SK-N-SH treated with all-trans-retinoic acid at 6 μM for 48 hours (cell line): ENCODE results near the gene SNAPC2.

Experiments used
- ATAC-seq: fragments of 200-7000 bp; cut with Tn5 transposase; 3 replicates; pipeline ENCODE4 v1.9.1; 2020; ENCODE audit warnings: mild to moderate bottlenecking, moderate library complexity
- ARNTL ChIP-seq: fragments of 450-650 bp; formaldehyde crosslinking; IDR thresholded peaks from 2 replicates; pipeline ENCODE4 v1.5.0; 2020; ENCODE audit warnings: low read depth, mild to moderate bottlenecking, moderate library complexity, borderline replicate concordance
- BACH2 ChIP-seq: fragments of 250-450 bp; sonication (Bioruptor Pico); IDR thresholded peaks from 2 replicates; pipeline ENCODE4 v1.9.0; 2021; ENCODE audit warnings: mild to moderate bottlenecking, borderline replicate concordance
- CREB5 ChIP-seq: fragments of 250-450 bp; sonication (Bioruptor Pico); IDR thresholded peaks from 2 replicates; pipeline ENCODE4 v1.5.1; 2020; ENCODE audit warnings: low read depth, mild to moderate bottlenecking, moderate library complexity
- CSDC2 ChIP-seq: fragments of 250-450 bp; sonication (Bioruptor Pico); IDR thresholded peaks from 2 replicates; pipeline ENCODE4 v1.5.0; 2020; ENCODE audit warnings: mild to moderate bottlenecking, moderate library complexity
- ESRRG ChIP-seq: fragments of 250-450 bp; sonication (Bioruptor Pico); IDR thresholded peaks from 2 replicates; pipeline ENCODE4 v1.6.1; 2021; ENCODE audit warnings: mild to moderate bottlenecking
- GLIS3 ChIP-seq: fragments of 250-450 bp; sonication (Bioruptor Pico); IDR thresholded peaks from 2 replicates; pipeline ENCODE4 v1.5.0; 2020; ENCODE audit warnings: mild to moderate bottlenecking, moderate library complexity
- ISL1 ChIP-seq: fragments of 250-450 bp; sonication (Bioruptor Pico); IDR thresholded peaks from 2 replicates; pipeline ENCODE4 v2.1.2; 2022; ENCODE audit warnings: mild to moderate bottlenecking, moderate library complexity
- OSR1 ChIP-seq: fragments of 250-450 bp; sonication (Bioruptor Pico); IDR thresholded peaks from 2 replicates; pipeline ENCODE4 v1.8.0; 2022; ENCODE audit warnings: moderate library complexity, mild to moderate bottlenecking, inconsistent platforms
- POU6F1 ChIP-seq: fragments of 250-450 bp; sonication (Bioruptor Pico); IDR thresholded peaks from 2 replicates; pipeline ENCODE4 v1.8.0; 2021; ENCODE audit warnings: low read depth, mild to moderate bottlenecking, moderate library complexity, borderline replicate concordance
- PPARA ChIP-seq: fragments of 250-450 bp; sonication (Bioruptor Pico); IDR thresholded peaks from 2 replicates; pipeline ENCODE4 v1.5.0; 2020; ENCODE audit warnings: mild to moderate bottlenecking, borderline replicate concordance
- RARB ChIP-seq: fragments of 250-450 bp; sonication (Bioruptor Pico); IDR thresholded peaks from 2 replicates; pipeline ENCODE4 v1.8.0; 2021; ENCODE audit warnings: mild to moderate bottlenecking, moderate library complexity
- TCF4 ChIP-seq: fragments of 250-450 bp; sonication (Bioruptor Pico); IDR thresholded peaks from 2 replicates; pipeline ENCODE4 v1.8.0; 2021; ENCODE audit warnings: mild to moderate bottlenecking, moderate library complexity, borderline replicate concordance
- TOX ChIP-seq: fragments of 250-450 bp; sonication (Bioruptor Pico); IDR thresholded peaks from 2 replicates; pipeline ENCODE4 v1.8.0; 2021; ENCODE audit warnings: mild to moderate bottlenecking, moderate library complexity, borderline replicate concordance
- TSHZ2 ChIP-seq: fragments of 250-450 bp; sonication (Bioruptor Pico); IDR thresholded peaks from 2 replicates; pipeline ENCODE4 v1.5.0; 2020; ENCODE audit warnings: mild to moderate bottlenecking, moderate library complexity
- ZC3H10 ChIP-seq: fragments of 250-450 bp; sonication (Bioruptor Pico); IDR thresholded peaks from 2 replicates; pipeline ENCODE4 v1.5.1; 2021; ENCODE audit warnings: mild to moderate bottlenecking, moderate library complexity
- ZFP3 ChIP-seq: fragments of 250-450 bp; sonication (Bioruptor Pico); IDR thresholded peaks from 2 replicates; pipeline ENCODE4 v1.5.0; 2020; ENCODE audit warnings: mild to moderate bottlenecking, moderate library complexity
- ZFP30 ChIP-seq: fragments of 450-650 bp; formaldehyde crosslinking; IDR thresholded peaks from 2 replicates; pipeline ENCODE4 v1.5.0; 2022; ENCODE audit warnings: mild to moderate bottlenecking, moderate library complexity
- ZNF70 ChIP-seq: fragments of 450-650 bp; formaldehyde crosslinking; IDR thresholded peaks from 2 replicates; pipeline ENCODE4 v1.5.0; 2020; ENCODE audit warnings: mild to moderate bottlenecking, moderate library complexity
- ZNF8 ChIP-seq: fragments of 450-650 bp; formaldehyde crosslinking; IDR thresholded peaks from 2 replicates; pipeline ENCODE4 v1.5.0; 2020; ENCODE audit warnings: mild to moderate bottlenecking, moderate library complexity
- TF ChIP-seq, protein P1 (sequence below): fragments of 250-450 bp; sonication (Bioruptor Pico); IDR thresholded peaks from 2 replicates; pipeline ENCODE4 v1.5.1; 2021; ENCODE audit warnings: mild to moderate bottlenecking, moderate library complexity
- TF ChIP-seq, protein P2 (sequence below): fragments of 250-450 bp; sonication (Bioruptor Pico); IDR thresholded peaks from 2 replicates; pipeline ENCODE4 v1.8.0; 2020; ENCODE audit warnings: mild to moderate bottlenecking, moderate library complexity, borderline replicate concordance

Gene SNAPC2

DNA sequence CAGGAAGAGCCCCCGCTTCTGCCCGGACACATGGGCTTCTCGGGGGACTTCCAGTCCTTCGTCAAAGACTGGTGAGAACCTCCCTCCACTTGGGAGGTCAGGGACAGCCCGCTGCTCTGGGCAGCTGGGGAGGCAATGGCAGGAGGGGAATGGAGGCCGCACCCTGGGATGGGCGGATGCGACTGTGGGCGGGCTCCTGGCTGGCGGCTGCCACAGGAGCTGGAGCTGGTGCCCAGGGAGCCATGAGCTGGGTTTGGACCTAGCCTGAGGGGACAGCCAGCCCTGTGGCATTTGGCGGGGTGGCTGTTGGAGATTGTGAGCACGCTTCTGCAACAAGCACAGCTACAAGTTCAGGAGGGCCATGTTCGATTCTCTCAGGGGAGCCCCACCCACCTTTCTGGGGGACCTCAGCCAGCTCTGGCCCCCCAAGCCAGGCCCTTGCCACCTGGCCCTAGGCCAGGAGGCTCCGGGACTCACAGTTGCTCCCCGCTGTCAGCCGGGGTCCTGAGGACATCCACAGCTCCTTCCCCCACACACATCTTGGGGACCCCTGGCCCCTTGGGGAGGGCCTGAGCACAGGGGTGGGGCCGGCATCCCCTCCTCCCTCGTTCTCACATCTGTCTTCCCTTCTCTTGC is 8.5 kb upstream of the SNAPC2 start:
- ATAC-seq, result no peak
- no peak for TF ChIP-seq ISL1 (CRISPR knock-in tag)
- no peak for TF ChIP-seq OSR1

DNA sequence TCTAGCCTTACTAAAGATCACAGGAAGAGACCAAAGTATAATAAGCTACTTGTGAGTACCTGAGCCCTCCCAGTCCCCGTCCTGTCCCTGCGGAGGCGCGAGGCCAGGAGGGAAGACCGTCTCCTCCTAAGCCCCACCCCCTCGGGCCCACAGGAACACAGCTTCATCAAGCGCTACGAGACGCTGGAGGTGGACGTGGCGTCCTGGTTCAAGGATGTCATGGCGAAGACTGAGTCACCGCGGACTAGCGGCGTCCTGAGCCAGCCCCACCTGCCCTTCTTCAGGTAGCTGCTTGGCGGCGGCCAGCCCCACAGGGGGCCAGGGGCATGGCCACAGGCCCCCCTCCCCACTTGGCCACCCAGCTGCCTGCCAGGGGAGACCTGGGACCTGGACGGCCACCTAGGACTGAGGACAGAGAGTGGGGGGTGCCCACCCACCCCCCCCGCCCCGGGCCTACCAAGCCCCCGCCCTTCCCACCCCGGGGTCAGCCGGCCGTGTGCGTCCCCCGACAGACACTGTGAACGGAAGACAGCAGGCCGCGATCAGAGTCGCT is 7.9 kb upstream of the SNAPC2 start:
- no peak for ATAC-seq
- TF ChIP-seq ESRRG (CRISPR knock-in tag) (no peak), TCF4 (CRISPR knock-in tag) (no peak), CREB5 (CRISPR knock-in tag) (no peak), ZFP3 (CRISPR knock-in tag) (no peak), POU6F1 (no peak), ARNTL (CRISPR knock-in tag) (no peak), OSR1 (no peak), ZC3H10 (no peak), RARB (CRISPR knock-in tag) (no peak), PPARA (CRISPR knock-in tag) (no peak), CSDC2 (CRISPR knock-in tag) (no peak), ZNF8 (CRISPR knock-in tag) (no peak), ZFP30 (CRISPR knock-in tag) (no peak)

DNA sequence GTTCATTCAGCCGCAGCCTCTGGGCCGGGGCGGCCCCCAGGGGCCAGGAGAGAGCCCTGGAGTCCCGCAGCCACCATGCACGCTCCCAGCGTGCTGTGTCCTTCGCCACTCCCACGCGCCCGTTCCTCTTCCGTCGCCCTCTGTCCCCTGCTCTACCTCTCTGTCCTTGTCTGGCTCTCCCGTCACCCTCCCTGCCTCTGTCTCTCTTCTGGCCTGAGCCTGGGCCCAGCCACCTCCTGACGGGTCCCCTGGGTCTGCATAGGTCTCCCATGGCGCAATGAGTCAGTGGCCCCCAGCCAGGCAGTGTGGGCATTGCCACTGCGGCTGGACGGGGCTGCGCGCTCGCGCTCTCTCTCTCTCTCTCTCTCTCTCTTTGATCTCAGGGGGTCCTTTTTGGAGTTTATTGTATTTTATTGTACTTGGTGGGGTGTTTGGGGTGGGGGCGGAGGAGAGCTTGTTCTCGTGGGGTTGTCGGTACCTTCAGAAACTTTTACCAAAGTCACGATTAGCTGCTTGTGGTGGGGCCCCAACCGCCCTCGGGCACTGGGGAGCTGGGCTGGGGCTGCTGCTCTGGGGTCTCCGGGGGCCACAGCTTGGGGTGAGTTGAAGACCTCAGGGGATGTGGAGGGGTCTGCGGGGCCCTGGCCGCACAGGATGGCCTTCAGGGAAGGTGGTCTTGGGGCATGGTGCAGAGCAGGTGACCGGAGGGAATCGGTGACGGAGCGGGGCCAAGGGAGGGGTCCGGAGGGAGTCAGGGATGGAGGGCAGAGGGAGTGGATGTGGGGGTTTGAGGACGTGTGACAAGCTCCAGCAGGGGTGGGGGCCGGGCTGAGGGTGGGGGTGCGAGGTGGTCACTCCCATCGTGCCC is 7.2 kb upstream of the SNAPC2 start:
- no peak for ATAC-seq
- no peak for TF ChIP-seq ZNF8 (CRISPR knock-in tag)
- no peak for TF ChIP-seq ZFP3 (CRISPR knock-in tag)
- no peak for TF ChIP-seq TOX (CRISPR knock-in tag)
- no peak for TF ChIP-seq ZNF70 (CRISPR knock-in tag)
- no peak for TF ChIP-seq CSDC2 (CRISPR knock-in tag)
- TF ChIP-seq OSR1, result no peak
- no peak for TF ChIP-seq ISL1 (CRISPR knock-in tag)
- no peak for TF ChIP-seq ZFP30 (CRISPR knock-in tag)
- TF ChIP-seq GLIS3, result no peak
- TF ChIP-seq BACH2 (CRISPR knock-in tag), result no peak
- TF ChIP-seq, protein P1, sequence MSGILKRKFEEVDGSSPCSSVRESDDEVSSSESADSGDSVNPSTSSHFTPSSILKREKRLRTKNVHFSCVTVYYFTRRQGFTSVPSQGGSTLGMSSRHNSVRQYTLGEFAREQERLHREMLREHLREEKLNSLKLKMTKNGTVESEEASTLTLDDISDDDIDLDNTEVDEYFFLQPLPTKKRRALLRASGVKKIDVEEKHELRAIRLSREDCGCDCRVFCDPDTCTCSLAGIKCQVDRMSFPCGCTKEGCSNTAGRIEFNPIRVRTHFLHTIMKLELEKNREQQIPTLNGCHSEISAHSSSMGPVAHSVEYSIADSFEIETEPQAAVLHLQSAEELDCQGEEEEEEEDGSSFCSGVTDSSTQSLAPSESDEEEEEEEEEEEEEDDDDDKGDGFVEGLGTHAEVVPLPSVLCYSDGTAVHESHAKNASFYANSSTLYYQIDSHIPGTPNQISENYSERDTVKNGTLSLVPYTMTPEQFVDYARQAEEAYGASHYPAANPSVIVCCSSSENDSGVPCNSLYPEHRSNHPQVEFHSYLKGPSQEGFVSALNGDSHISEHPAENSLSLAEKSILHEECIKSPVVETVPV (CRISPR knock-in tag), result no peak
- no peak for TF ChIP-seq TSHZ2 (CRISPR knock-in tag)
- TF ChIP-seq, all 23 proteins: peak for 0

DNA sequence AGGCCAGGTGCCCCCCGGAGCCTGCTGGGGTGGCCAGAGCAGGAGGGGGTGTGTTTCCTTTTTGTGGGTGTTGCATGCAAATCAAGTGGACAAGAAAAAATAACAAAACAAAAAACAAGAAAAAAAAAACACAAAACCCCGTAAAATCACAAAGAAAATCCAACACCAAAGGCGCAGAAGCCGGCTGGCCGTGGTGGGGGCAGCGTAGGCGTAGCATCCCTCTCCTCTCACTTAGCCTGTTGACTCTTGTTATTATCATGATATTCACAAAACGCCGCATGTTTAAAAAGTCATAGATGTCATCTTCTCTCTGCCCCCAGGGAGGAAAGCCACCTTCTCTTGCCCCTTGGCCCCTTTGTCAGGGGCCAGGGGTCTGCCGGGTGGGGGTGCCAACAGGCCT is 6.5 kb upstream of the SNAPC2 start:
- TF ChIP-seq, protein P1 (CRISPR knock-in tag), result no peak
- TF ChIP-seq RARB (CRISPR knock-in tag), result no peak
- TF ChIP-seq, protein P2, sequence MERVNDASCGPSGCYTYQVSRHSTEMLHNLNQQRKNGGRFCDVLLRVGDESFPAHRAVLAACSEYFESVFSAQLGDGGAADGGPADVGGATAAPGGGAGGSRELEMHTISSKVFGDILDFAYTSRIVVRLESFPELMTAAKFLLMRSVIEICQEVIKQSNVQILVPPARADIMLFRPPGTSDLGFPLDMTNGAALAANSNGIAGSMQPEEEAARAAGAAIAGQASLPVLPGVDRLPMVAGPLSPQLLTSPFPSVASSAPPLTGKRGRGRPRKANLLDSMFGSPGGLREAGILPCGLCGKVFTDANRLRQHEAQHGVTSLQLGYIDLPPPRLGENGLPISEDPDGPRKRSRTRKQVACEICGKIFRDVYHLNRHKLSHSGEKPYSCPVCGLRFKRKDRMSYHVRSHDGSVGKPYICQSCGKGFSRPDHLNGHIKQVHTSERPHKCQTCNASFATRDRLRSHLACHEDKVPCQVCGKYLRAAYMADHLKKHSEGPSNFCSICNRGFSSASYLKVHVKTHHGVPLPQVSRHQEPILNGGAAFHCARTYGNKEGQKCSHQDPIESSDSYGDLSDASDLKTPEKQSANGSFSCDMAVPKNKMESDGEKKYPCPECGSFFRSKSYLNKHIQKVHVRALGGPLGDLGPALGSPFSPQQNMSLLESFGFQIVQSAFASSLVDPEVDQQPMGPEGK (CRISPR knock-in tag), result no peak
- no peak for TF ChIP-seq GLIS3
- no peak for ATAC-seq
